ENCODE data around the gene CACNA1B. TPM values are rescaled to one million over a fixed set of nuclear protein-coding genes. Genes with fewer than 3 reads are reported as not detected.
A peak's percentile ranks its signal among the peaks of the same experiment; 100 is the strongest.

The CACNA1B gene
- total and polyA plus RNA-seq, 2 of the 4 experiments (the other 2 are of a cell fraction): 0.02 TPM; not detected in 1

DNA sequence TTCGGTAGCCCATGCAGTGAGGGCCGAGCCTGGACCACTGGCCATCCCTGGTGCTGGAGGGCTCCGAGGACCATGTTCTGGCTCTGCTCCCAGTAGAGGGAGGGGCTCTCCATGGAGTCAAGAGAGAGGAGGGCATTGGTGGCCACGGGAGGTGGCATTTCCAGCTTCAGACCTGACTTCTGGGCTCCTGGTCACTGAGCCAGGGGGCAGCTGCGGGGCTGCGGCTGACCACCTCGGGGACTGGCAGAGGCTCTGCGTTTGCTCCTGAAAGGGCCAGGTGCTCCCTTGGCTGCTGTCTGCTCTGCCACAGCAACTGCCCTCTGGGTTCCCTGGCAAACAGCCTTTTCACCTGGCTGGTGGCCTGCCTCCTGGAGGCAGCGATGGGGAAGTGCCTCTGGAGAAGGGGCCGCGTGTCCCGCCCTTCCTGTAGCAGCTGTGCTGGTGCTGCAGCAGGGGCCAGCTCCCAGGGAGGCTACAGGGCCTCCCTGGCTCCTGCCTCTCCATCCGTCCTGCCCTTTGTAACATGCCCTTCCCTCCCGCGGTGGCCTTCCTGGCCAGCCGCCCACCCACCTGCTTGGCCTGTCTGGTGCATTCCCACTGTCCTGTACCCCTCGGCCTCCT is 144.6 kb downstream of the CACNA1B start:
- no peak overlapping the region for H2BK15ac ChIP-seq (ENCODE audit: low read depth, low read length)
- H3K18ac ChIP-seq (ENCODE audit: low read depth, low read length): no peak overlapping the region
- peaks cover 6% of the 10 kb centered on the region; the same call in 1 of the 2 replicates for H3K27me3 ChIP-seq (ENCODE audit: control insufficient read depth, insufficient read depth, low read length)
- no peak overlapping the region for H4K91ac ChIP-seq (ENCODE audit: insufficient read depth, low read depth, low read length)
- no peak overlapping the region for H2BK120ac ChIP-seq (ENCODE audit: low read depth, low read length)
- no peak overlapping the region for H2BK20ac ChIP-seq (ENCODE audit: low read depth, low read length)
- POLR2A ChIA-PET (ENCODE audit: unreplicated experiment): no interaction called here
- dilution Hi-C loops (cut with HindIII; ENCODE audit: low sequenced_read_pairs, unreplicated experiment): no loop called here
- WGBS, 2 experiments (ENCODE audit: extremely low coverage in 2 of 2, insufficient read length in 1 of 2): 41% methylated on average over 9 of the region's 17 CpGs; no CpG with 5 or more reads in 1 of the 2 experiments
- peak overlapping the region; percentile 43 for H2AFZ ChIP-seq (replicated peaks; ENCODE audit: low read length, poor library complexity)
- no peak overlapping the region for H4K8ac ChIP-seq (ENCODE audit: low read depth in 2 of 2, low read length in 2 of 2)
- in situ Hi-C loops (cut with MboI; ENCODE audit: low sequenced_read_pairs): no loop called here
- no peak overlapping the region for H3K4me3 ChIP-seq (ENCODE audit: insufficient read depth, low read depth, low read length)
- no peaks in the 10 kb centered on the region for H3K4me1 ChIP-seq (ENCODE audit: control insufficient read depth, insufficient read depth, low read length)
- H3K27ac ChIP-seq (ENCODE audit: insufficient read depth, low read length): no peak overlapping the region
- H2BK5ac ChIP-seq (ENCODE audit: low read depth, low read length, poor library complexity, severe bottlenecking): no peak overlapping the region
- no TSS peak for BruUV-seq (replicated peaks)
- no peak for DNase-seq
- no peak overlapping the region for H4K5ac ChIP-seq (ENCODE audit: low read depth, low read length)
- no peak overlapping the region for H3K56ac ChIP-seq (ENCODE audit: extremely low read depth, insufficient read depth, low read length)
- no peak overlapping the region for H3K23ac ChIP-seq (ENCODE audit: low read depth, low read length)
- no peak overlapping the region for H3K4ac ChIP-seq (ENCODE audit: low read depth, low read length)
- H3K14ac ChIP-seq (replicated peaks; ENCODE audit: low read depth, low read length): no peak overlapping the region
- no peak for ATAC-seq (ENCODE audit: low read depth)
- no peak overlapping the region for H2AK9ac ChIP-seq (replicated peaks; ENCODE audit: low read depth, low read length, poor library complexity)
- H3K4me2 ChIP-seq (ENCODE audit: low read depth, low read length): no peak overlapping the region
- peaks cover 3% of the 10 kb centered on the region for H3K9me3 ChIP-seq (ENCODE audit: control insufficient read depth, insufficient read depth, low read length)
- CTCF ChIA-PET: no interaction called here
- no peaks in the 10 kb centered on the region for H3K9me1 ChIP-seq (ENCODE audit: insufficient read depth, low read length)
- TF ChIP-seq, protein P1, sequence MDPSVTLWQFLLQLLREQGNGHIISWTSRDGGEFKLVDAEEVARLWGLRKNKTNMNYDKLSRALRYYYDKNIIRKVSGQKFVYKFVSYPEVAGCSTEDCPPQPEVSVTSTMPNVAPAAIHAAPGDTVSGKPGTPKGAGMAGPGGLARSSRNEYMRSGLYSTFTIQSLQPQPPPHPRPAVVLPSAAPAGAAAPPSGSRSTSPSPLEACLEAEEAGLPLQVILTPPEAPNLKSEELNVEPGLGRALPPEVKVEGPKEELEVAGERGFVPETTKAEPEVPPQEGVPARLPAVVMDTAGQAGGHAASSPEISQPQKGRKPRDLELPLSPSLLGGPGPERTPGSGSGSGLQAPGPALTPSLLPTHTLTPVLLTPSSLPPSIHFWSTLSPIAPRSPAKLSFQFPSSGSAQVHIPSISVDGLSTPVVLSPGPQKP (IDR thresholded peaks at IDR 0.05; ENCODE audit: borderline replicate concordance, low read depth, low read length): no peak
- TF ChIP-seq FOS (IDR thresholded peaks at IDR 0.05; ENCODE audit: low read depth, low read length) (no peak), NFE2L2 (IDR thresholded peaks at IDR 0.05; ENCODE audit: low read depth, low read length) (no peak), SMC3 (IDR thresholded peaks at IDR 0.05; ENCODE audit: low read depth, low read length) (no peak), CHD1 (IDR thresholded peaks at IDR 0.05; ENCODE audit: low read depth, low read length) (no peak), RAD21 (IDR thresholded peaks at IDR 0.05; ENCODE audit: low read length) (no peak), MAFK (IDR thresholded peaks at IDR 0.05; ENCODE audit: low read depth, low read length) (no peak), BHLHE40 (IDR thresholded peaks at IDR 0.05; ENCODE audit: low read depth, low read length) (no peak), RCOR1 (IDR thresholded peaks at IDR 0.05; ENCODE audit: insufficient replicate concordance, low read length) (no peak), CEBPB (IDR thresholded peaks at IDR 0.05; ENCODE audit: low read depth, low read length) (no peak), MXI1 (IDR thresholded peaks at IDR 0.05; ENCODE audit: borderline replicate concordance, low read depth, low read length) (no peak), POLR2A (IDR thresholded peaks at IDR 0.05; ENCODE audit: low read depth, low read length) (no peak)
- TF ChIP-seq, protein P2, sequence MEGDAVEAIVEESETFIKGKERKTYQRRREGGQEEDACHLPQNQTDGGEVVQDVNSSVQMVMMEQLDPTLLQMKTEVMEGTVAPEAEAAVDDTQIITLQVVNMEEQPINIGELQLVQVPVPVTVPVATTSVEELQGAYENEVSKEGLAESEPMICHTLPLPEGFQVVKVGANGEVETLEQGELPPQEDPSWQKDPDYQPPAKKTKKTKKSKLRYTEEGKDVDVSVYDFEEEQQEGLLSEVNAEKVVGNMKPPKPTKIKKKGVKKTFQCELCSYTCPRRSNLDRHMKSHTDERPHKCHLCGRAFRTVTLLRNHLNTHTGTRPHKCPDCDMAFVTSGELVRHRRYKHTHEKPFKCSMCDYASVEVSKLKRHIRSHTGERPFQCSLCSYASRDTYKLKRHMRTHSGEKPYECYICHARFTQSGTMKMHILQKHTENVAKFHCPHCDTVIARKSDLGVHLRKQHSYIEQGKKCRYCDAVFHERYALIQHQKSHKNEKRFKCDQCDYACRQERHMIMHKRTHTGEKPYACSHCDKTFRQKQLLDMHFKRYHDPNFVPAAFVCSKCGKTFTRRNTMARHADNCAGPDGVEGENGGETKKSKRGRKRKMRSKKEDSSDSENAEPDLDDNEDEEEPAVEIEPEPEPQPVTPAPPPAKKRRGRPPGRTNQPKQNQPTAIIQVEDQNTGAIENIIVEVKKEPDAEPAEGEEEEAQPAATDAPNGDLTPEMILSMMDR (conservative IDR thresholded peaks at IDR 0.05; ENCODE audit: low read depth, low read length): no peak
- no peak overlapping the region for H2AK5ac ChIP-seq (ENCODE audit: low read depth, low read length)
- no peaks in the 10 kb centered on the region for H3K79me1 ChIP-seq (ENCODE audit: low read depth in 1 of 2, low read length in 2 of 2)
- intact Hi-C loops (cut with micrococcal nuclease): no loop called here
- no peaks in the 10 kb centered on the region for H4K20me1 ChIP-seq (ENCODE audit: insufficient read depth, low read length)
- H3K36me3 ChIP-seq (ENCODE audit: control insufficient read depth, insufficient read depth, low read length): no peaks in the 10 kb centered on the region
- H3K9ac ChIP-seq (ENCODE audit: low read depth, low read length): no peak overlapping the region

Measured in IMR-90 (cell line).